Muscle of arm (tissue), 12 donors: ENCODE measurements around the gene PLCL2. TPM values are rescaled to one million over a fixed set of nuclear protein-coding genes. Genes with fewer than 3 reads are reported as not detected.

Experiments used
- DNase-seq: peaks from one replicate; pipeline ENCODE4 v3.0.0-alpha.2; 2013
- polyA plus RNA-seq, 12 donors: library from polyadenylated mRNA; unstranded; fragments of 120-200 nt; gene quantifications; one replicate each; pipeline ENCODE4 v1.2.1, GENCODE V29; 2013; ENCODE audit not compliant: insufficient read length in 12 of 12

Gene PLCL2
- polyA plus RNA-seq, 12 donors, result 7.8 to 18.2 (median 15.1) TPM; not detected in 1

- no peak for DNase-seq
Measured at GRCh38 chr3:16912400-16913263, 27.9 kb downstream of the PLCL2 start.

- no peak for DNase-seq
Measured at GRCh38 chr3:16913264-16913580, 28.5 kb downstream of the PLCL2 start.

GRCh38 chr3:16916840-16917239, 32.1 kb downstream of the PLCL2 start:
- no peak for DNase-seq

- no peak for DNase-seq
Measured at GRCh38 chr3:16917256-16917935, 32.6 kb downstream of the PLCL2 start.

GRCh38 chr3:16917980-16918682, 33.4 kb downstream of the PLCL2 start:
- no peak for DNase-seq

- no peak for DNase-seq
Measured at GRCh38 chr3:16918683-16919025, 33.9 kb downstream of the PLCL2 start.

GRCh38 chr3:16923112-16923511, 38.4 kb downstream of the PLCL2 start:
- no peak for DNase-seq

GRCh38 chr3:16927485-16927884, 42.7 kb downstream of the PLCL2 start:
- DNase-seq, result no peak

GRCh38 chr3:16928386-16929132, 43.8 kb downstream of the PLCL2 start:
- no peak for DNase-seq

GRCh38 chr3:16929311-16929710, 44.6 kb downstream of the PLCL2 start:
- DNase-seq, result peak; percentile 12

- DNase-seq, result no peak
Measured at GRCh38 chr3:16932877-16933276, 48.1 kb downstream of the PLCL2 start.

- no peak for DNase-seq
Measured at GRCh38 chr3:16935781-16936180, 51.0 kb downstream of the PLCL2 start.

GRCh38 chr3:16936233-16936632, 51.5 kb downstream of the PLCL2 start:
- no peak for DNase-seq

- no peak for DNase-seq
Measured at GRCh38 chr3:16936676-16937230, 52.0 kb downstream of the PLCL2 start.

- DNase-seq, result no peak
Measured at GRCh38 chr3:16937326-16937845, 52.6 kb downstream of the PLCL2 start.

GRCh38 chr3:16940769-16941700, 56.3 kb downstream of the PLCL2 start:
- no peak for DNase-seq

- DNase-seq, result no peak
Measured at GRCh38 chr3:16942955-16943354, 58.2 kb downstream of the PLCL2 start.

GRCh38 chr3:16943857-16944256, 59.1 kb downstream of the PLCL2 start:
- no peak for DNase-seq

GRCh38 chr3:16944356-16944755, 59.6 kb downstream of the PLCL2 start:
- no peak for DNase-seq

GRCh38 chr3:16945330-16945729, 60.6 kb downstream of the PLCL2 start:
- DNase-seq, result no peak
